NOMO-1 treated with dmso at 0.1 percent for 144 hours (cell line): ENCODE results near the gene AEBP1.
"Not testable (repeated sequence)": the region's sequence is repeated elsewhere in the genome, so short reads cannot be mapped to it uniquely, and the experiment has no call there.

Source experiments
- DNase-seq: peaks from one replicate; lab custom pipeline; 2025; ENCODE audit not compliant: unreplicated experiment; lab: John Stamatoyannopoulos, UW

Gene AEBP1

DNA sequence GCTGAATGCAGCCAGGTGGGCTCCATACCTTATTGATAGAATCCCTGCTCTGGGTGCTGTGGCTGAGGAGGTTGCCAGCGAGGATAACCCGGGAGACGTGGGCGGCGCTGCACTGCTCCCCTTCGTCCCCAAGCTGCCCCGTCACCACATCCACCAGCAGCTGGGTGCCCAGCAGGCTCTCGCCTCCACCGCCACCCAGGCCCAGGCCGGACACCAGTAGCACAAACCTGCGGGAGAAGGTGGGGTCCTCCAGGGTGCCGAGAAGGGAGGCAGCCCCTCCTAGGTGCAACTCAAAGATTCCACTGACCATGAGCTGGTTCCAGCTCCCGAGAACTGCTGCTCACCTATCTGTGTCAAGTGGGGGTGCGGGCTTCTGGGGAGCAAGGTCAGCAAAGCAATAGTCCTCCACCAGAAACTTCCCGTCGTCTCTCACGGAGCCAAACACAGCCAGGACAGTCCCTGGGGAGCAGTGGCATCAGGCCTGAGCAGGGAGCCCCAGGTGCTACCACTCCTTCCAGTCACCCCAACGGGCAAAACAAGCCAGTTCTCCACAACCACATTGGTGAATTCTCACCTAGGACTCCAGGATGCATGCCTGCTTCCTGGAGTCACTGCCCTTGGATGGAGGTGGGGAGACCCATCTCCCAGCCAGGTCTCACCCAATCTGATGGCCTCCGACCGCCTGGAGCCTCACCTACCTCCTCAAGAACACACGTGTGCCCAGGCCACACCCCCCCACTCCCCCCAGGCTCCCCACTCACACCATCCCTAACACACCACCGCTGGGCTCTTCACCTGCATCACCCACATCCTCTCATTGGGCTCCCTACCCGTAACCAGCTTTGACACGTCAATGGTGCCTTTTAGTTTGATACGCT, 12.9 kb downstream of the AEBP1 start:
- no peak for DNase-seq

DNA sequence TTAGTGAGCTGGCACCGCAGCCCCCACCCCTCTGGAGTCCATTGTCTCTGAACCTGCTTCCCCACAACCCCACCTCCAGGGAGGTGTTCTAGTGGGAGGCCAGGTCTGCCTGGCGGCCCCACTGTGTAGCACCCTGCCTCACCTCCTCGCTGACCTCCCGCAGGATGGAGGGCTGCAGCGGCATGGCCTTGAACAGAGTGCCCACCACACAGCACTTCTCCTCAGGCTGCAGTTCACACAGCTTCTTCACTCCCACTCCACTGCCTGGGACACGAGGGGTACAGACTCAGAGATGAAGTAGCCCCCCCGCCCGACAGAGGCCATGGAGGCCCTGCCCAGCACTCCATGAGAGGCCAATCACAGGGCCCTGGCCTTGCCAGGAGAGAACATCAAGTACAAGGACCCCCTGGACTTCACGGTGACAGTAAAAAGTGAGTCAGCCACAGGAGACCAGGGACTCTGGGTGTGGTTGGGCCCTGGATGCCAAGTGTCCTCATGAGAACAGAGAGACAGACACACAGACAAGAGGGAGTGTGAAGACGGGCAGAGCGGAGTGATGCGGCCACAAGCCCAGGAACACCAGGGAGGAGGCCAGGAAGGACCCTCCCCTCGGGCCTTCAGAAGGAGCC, 13.8 kb downstream of the AEBP1 start:
- DNase-seq, result no peak

GRCh38 chr7:44119829-44120380, 15.8 kb downstream of the AEBP1 start:
- no peak for DNase-seq

- DNase-seq, result no peak
Measured at GRCh38 chr7:44120395-44120794, 16.2 kb downstream of the AEBP1 start.

GRCh38 chr7:44121761-44122420, 17.7 kb downstream of the AEBP1 start:
- no peak for DNase-seq

DNA sequence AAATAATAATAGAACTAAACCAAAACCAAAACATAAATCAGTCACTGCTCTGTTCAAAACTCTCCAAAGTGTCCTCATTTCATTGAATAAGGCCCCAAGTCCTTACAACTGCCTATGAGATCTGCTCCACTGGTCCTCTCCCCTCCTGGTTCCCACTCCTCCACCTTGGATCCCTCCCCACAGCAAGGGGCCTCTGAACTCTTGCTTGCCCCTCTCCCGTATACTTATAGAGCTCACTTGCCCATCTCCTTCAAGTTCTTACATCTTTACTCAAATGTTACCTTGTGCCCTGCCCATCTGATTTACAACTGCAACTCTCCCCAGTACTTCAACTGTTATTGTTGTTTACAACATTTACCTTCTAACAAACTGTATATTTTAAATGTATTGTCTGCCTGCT, 18.4 kb downstream of the AEBP1 start:
- no peak for DNase-seq

- peak; percentile 97 for DNase-seq
Measured at GRCh38 chr7:44123190-44124003, 19.3 kb downstream of the AEBP1 start, which contains the start of gene POLD2. POLD2 (minus strand) TSS chr7:44123548; CDS start chr7:44122053, 1,495 bp downstream.

- no peak for DNase-seq
Measured at GRCh38 chr7:44124822-44125202, 20.7 kb downstream of the AEBP1 start.

- DNase-seq, result not testable (repeated sequence)
Measured at GRCh38 chr7:44126574-44126973, 22.4 kb downstream of the AEBP1 start.

- DNase-seq, result no peak
Measured at GRCh38 chr7:44127161-44127560, 23.0 kb downstream of the AEBP1 start.

DNA sequence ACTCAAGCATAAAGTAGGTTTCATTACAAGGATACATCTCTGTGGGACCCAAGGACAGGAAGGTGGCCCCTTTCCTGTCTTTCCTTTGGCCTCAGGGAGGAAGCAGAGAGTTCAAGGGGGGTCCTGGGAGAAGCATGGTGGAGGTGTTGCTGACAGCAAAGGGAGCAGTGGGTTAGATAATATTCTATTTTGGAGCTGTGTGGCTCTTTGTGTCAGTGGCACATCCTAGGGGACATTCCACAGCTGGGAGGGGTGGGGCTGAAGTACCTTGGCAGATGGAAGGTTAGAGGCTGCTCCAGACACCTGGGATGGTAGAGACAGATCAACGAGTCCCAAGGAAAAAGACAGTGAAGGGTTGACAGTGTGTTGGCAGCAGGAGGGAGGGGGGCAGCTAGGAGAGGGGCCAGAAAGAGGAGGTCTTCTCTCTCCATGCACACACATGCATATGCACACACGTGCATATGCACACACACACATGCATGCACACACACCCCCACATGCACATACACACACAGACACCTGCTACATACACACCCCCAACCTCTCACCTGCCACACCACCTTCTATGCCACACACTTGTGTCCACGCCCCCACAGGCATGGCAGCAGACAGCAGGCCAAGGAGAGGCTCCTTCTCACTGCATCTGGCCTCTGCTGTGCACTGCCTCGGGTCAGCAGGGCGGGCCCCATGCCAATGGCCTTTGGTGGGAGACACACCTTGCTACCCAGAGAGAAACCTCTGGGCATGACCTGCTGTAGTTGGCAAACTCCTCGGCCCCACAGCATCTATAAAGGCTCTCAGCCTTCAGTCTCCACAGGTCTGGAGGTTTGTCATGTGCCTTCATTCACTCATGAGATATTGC, 24.8 kb downstream of the AEBP1 start:
- DNase-seq, result no peak

- no peak for DNase-seq
Measured at GRCh38 chr7:44131173-44132029, 27.3 kb downstream of the AEBP1 start.

- DNase-seq, result no peak
Measured at GRCh38 chr7:44132039-44132438, 27.9 kb downstream of the AEBP1 start.

- DNase-seq, result no peak
Measured at GRCh38 chr7:44133295-44133694, 29.1 kb downstream of the AEBP1 start.

GRCh38 chr7:44134943-44135628, 30.9 kb downstream of the AEBP1 start:
- DNase-seq, result no peak

- no peak for DNase-seq
Measured at GRCh38 chr7:44136731-44137130, 32.6 kb downstream of the AEBP1 start.

- DNase-seq, result no peak
Measured at GRCh38 chr7:44138698-44139097, 34.6 kb downstream of the AEBP1 start.

- DNase-seq, result no peak
Measured at GRCh38 chr7:44139311-44140010, 35.3 kb downstream of the AEBP1 start.
